Stimulated activated CD8-positive, alpha-beta memory T cell treated with anti-CD3 and anti-CD28 coated beads, Interleukin-7, amount 100 ng/mL, for 1 hour (primary cell): Measurements from ENCODE around the gene ZNF628.
"Not testable (repeated sequence)": the region's sequence is repeated elsewhere in the genome, so short reads cannot be mapped to it uniquely, and the experiment has no call there.

ENCODE experiments used
- DNase-seq, 2 donors: peaks; one replicate each; pipeline ENCODE4 v3.0.0-alpha.2; 2020; ENCODE audit warnings: low read depth in 2 of 2

The ZNF628 gene

GRCh38 chr19:55484593-55485438 is 8.4 kb downstream of the ZNF628 start, which contains the start of gene NAT14:
TSS of gene NAT14 (plus strand) at chr19:55485188. CDS start at chr19:55485709, 521 bp downstream.
- DNase-seq: peak; percentile 19 to 40

DNA sequence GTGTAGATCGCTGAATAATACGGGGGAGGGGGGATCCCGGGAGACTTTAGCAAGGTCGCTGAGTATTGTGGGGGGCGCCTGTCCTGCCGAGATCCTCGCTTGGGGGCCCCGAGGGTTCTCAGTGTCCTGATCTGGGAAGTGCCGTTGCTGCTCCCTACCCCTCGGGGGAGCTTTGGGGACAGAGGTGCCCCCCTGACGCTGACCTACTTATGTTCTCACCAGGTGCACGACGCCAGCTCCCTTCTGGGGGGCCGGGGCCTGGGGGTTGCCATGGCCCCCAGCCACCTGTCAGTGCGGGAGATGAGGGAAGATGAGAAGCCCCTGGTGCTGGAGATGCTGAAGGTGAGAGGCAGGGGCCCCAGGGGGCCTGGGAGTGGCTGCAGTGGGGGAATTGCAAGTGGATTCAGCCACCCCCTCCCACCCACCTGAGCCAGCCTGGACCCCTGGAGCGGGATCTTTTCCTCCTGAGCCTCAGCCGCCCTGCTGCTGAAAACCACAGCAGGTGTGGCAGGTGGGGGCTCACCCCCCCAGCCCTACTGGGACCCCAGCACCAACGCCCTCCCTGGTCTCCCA is 9.1 kb downstream of the ZNF628 start:
- no peak for DNase-seq

DNA sequence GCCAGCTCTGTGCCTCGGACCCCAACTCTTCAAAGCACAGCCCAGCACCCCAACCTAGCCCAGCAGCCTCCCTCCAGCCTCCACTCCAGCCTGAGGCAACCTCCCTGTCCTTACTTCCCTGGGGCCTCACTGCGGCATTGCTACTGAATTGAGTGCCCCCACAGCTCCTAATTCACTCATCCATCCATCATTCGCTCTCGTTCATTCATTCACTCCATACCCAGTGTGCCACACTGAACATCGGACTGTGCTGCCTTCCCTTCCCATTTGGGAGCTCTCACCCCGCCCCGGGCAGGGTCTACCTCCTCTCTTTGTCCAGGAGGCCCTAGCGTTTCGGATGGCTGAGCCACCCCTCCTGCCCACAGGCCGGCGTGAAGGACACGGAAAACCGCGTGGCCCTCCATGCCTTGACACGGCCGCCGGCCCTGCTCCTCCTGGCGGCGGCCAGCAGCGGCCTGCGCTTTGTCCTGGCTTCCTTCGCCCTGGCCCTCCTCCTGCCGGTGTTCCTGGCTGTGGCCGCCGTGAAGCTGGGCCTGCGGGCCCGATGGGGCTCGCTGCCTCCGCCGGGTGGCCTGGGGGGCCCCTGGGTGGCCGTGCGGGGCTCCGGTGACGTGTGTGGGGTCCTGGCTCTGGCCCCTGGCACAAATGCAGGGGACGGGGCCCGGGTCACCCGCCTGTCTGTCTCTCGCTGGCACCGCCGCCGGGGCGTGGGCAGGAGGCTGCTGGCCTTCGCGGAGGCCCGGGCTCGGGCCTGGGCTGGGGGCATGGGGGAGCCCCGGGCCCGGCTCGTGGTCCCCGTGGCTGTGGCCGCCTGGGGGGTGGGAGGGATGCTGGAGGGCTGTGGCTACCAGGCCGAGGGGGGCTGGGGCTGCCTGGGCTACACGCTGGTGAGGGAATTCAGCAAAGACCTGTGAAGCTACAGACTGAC is 9.9 kb downstream of the ZNF628 start:
- no peak for DNase-seq

DNA sequence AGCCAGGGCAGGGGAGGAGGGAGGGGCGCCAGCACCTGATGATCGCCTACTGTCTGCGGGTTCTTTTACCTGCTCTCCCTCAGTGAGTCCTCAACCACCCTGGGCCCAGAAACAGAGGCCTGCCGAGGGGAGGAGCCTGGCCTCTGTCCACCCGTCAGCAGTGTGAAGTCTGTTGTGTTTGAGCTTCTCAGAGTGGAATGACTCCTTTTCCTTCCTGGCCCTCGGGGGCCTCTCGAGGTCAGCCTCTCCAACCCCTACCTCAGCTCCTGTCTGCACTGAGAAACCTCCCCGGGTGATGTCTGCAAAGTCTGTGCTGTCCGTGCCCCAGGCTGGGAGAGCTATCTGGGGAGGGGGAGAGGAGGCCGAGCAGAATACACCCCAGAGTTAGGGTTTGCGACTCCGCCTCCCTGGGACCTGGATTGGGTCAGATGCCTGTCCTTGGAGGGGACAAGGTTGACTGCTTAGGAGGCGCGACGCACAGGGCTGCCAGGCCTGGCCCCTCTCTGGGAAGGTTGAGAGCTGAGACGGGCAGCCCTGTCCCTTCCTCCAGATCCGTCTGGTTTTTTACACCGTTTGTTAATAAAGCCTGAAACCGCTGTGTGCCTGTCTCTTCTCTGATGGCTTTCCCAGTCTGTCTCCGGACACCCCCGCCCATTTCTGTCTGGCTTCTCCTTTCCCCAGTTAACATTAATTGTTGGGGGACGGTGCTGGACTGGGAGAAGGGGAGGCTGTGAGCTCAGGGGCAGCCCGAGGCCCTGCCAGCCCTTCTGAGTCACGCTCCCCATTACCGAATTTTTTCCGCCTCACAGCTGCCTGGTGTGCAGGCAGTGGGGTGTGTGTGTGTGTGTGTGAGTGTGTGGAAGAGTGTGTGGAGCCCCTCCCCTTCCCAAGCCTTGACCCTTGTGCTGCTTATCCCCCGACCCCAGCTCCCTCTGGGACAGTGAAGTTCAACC is 10.8 kb downstream of the ZNF628 start:
- no peak for DNase-seq

GRCh38 chr19:55487924-55488687 is 11.7 kb downstream of the ZNF628 start, which contains the start of gene SSC5D:
TSS of gene SSC5D (plus strand) at chr19:55488436. CDS start at chr19:55488590, 154 bp downstream.
- no peak for DNase-seq

- DNase-seq: no peak
Observed at GRCh38 chr19:55488986-55489710, 12.7 kb downstream of the ZNF628 start.

- DNase-seq: no peak
Observed at GRCh38 chr19:55489711-55490477, 13.5 kb downstream of the ZNF628 start.

GRCh38 chr19:55490478-55491432 is 14.3 kb downstream of the ZNF628 start:
- DNase-seq: no peak

GRCh38 chr19:55491546-55492360 is 15.3 kb downstream of the ZNF628 start:
- no peak for DNase-seq

DNA sequence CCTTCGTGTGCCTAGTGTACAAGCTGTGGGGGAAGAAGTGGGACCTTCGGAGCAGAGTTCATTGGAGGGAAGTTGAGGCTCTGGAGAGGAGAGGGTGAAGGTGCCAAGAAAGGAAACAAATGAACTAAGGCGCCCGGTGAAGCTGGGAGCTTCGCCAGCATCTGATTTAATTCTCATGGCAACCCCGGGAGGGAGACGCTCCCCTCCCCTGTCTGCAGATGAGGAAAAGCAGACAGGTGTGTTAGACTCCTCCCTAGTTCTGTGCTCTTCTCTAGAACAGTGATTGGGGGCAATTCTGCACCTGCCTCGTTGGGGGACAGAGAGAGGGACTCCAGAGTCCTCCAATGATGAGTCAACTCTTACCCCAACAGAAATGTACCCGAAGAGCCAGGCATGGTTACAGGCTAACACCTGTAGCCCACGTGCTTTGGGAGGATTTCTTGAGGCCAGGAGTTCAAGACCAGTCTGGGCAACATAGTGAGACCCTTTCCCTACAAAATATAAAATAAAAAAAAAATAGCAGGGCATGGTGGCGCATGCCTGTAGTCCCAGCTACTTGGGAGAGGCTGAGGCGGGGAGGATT is 16.0 kb downstream of the ZNF628 start:
- no peak for DNase-seq

GRCh38 chr19:55493052-55493644 is 16.7 kb downstream of the ZNF628 start:
- no peak for DNase-seq

GRCh38 chr19:55493645-55494171 is 17.3 kb downstream of the ZNF628 start:
- no peak for DNase-seq

DNA sequence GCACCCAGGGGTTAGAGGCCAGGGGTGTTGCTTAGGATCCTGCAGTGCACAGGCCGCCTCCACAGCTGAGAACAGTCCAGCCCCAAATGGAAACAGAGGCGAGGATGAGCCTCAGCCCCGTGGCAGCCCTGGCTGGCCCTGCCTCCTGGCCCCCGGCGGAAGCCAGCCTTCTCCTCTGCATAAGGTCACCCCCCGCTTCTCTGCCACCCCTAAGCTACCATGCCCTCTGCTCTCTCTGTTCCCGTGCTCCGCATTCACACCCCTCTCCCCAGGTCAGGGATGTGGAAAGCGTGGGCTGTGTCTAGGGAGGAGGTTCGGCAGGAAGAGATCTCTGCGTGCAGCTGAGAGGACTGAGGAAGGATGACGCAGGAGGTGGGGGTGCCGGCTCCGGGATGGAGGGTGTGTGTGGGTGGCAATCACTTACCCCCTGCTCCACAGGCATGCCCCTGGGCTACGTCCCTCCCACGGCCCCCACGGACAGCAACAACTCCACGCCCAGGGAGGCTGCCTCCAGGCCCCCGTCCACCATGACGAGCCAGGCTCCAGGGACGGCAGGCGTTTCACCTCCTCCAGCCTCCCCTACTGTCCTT is 17.9 kb downstream of the ZNF628 start:
- no peak for DNase-seq

DNA sequence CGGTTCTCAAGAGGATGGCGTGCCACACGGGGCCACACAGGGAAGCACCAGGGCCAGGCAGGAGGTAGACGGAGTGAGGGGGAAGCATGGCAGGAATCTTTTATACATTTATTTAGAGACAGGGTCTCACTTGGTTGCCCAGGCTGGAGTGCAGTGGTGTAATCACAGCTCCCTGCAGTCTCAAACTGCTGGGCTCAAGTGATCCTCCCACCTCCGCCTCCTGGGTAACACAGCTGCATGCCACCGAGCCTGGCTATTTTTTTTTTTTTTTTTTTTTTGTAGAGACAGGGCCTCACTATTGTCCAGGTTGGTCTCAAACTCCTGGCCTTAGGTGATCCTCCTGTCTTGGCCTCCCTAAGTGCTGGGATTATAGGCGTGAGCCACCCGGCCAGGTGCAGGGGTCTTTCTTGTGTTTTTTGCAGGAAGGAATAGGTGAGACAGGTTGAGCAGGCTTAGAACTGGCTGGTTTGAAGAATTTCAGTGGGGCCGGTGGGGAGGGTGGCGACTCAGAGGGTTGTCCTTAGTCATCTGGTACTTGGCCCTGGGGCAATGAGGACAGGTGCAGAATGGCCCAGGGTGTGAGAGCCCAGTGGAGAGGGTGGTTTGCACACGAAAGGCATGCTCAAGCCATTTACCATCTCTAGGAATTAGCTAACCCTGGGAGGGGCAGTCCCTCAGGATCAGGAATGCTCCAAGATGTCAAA is 19.4 kb downstream of the ZNF628 start:
- DNase-seq: no peak

GRCh38 chr19:55496820-55497219 is 20.4 kb downstream of the ZNF628 start:
- not testable (repeated sequence) for DNase-seq
